GM10248 (cell line): ENCODE results near the gene KCNH5.

Experiments used
- CTCF ChIA-PET: fragments of 300-600 bp; sonication (Branson Sonifier 250); formaldehyde crosslinking; extraction: SDS; loops from one replicate; lab custom pipeline; 2021; ENCODE audit warnings: antibody characterized with exemption; lab: Yijun Ruan, JAX
- POLR2A ChIA-PET: fragments of 350-650 bp; sonication (Branson Sonifier 250); formaldehyde crosslinking; extraction: SDS; loops from one replicate; lab custom pipeline; 2020; ENCODE audit warnings: antibody characterized with exemption; lab: Yijun Ruan, JAX
- DNase-seq: peaks from one replicate; pipeline ENCODE4 v3.0.0; 2012; ENCODE audit errors: extremely low spot score
- CTCF ChIP-seq: IDR thresholded peaks from 2 replicates; pipeline ENCODE4 v1.5.1; 2012; ENCODE audit warnings: mild to moderate bottlenecking, low read depth; ENCODE audit errors: extremely low read depth, missing control alignments, control extremely low read depth

KCNH5 gene

GRCh38 chr14:62743118-62743517 lies 302.1 kb downstream of the KCNH5 start:
- POLR2A ChIA-PET, result no interaction called here
- no peak for TF ChIP-seq CTCF
- CTCF ChIA-PET, result no interaction called here
- no peak for DNase-seq

- no peak for TF ChIP-seq CTCF
- ChIA-PET CTCF (interaction anchor here (0.8 to 1.9 kb wide), 4 partner anchors 9 to 20 kb away, joined by 3 to 7 read pairs (median 3); no protein-coding TSS in a partner anchor), POLR2A (no interaction called here)
- no peak for DNase-seq
Observed at GRCh38 chr14:62739647-62740046, 305.6 kb downstream of the KCNH5 start.

GRCh38 chr14:62736048-62737043 lies 308.9 kb downstream of the KCNH5 start:
- DNase-seq, result no peak
- CTCF ChIA-PET, result no interaction called here
- TF ChIP-seq CTCF, result no peak
- POLR2A ChIA-PET, result no interaction called here

- TF ChIP-seq CTCF, result no peak
- POLR2A ChIA-PET, result no interaction called here
- no peak for DNase-seq
- CTCF ChIA-PET, result no interaction called here
Observed at GRCh38 chr14:62734831-62735230, 310.4 kb downstream of the KCNH5 start.

GRCh38 chr14:62722406-62722805 lies 322.9 kb downstream of the KCNH5 start:
- POLR2A ChIA-PET, result no interaction called here
- CTCF ChIA-PET, result no interaction called here
- DNase-seq, result no peak
- no peak for TF ChIP-seq CTCF

- DNase-seq, result no peak
- ChIA-PET CTCF (interaction anchor here (2.9 kb wide), 1 partner anchor 12 kb away, joined by 8 read pairs; no protein-coding TSS in a partner anchor), POLR2A (no interaction called here)
- no peak for TF ChIP-seq CTCF
Observed at GRCh38 chr14:62718629-62719028, 326.6 kb downstream of the KCNH5 start.
